Loucy (cell line): ENCODE measurements around the gene POLR1D.

Source experiments
- EZH2phosphoT487 ChIP-seq: fragments of 200-600 bp; IDR thresholded peaks from 2 replicates; pipeline ENCODE4 v1.6.1; 2018; ENCODE audit warnings: antibody characterized with exemption, mild to moderate bottlenecking, moderate library complexity, borderline replicate concordance
- TF ChIP-seq, protein P1 (sequence below): fragments of 200-600 bp; sonication (generic); conservative IDR thresholded peaks from 2 replicates; pipeline ENCODE4 v1.5.1; 2014; ENCODE audit warnings: mild to moderate bottlenecking, antibody characterized with exemption, low read length

- TF ChIP-seq, protein P1, sequence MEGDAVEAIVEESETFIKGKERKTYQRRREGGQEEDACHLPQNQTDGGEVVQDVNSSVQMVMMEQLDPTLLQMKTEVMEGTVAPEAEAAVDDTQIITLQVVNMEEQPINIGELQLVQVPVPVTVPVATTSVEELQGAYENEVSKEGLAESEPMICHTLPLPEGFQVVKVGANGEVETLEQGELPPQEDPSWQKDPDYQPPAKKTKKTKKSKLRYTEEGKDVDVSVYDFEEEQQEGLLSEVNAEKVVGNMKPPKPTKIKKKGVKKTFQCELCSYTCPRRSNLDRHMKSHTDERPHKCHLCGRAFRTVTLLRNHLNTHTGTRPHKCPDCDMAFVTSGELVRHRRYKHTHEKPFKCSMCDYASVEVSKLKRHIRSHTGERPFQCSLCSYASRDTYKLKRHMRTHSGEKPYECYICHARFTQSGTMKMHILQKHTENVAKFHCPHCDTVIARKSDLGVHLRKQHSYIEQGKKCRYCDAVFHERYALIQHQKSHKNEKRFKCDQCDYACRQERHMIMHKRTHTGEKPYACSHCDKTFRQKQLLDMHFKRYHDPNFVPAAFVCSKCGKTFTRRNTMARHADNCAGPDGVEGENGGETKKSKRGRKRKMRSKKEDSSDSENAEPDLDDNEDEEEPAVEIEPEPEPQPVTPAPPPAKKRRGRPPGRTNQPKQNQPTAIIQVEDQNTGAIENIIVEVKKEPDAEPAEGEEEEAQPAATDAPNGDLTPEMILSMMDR = no peak
- TF ChIP-seq EZH2phosphoT487 = no peak
These were observed 3.8 kb upstream of the POLR1D start for GRCh38 chr13:27617881-27618321.
